ENCODE data around the gene NFATC2IP. TPM values are rescaled to one million over a fixed set of nuclear protein-coding genes. Genes with fewer than 3 reads are reported as not detected.
A peak's percentile ranks its signal among the peaks of the same experiment; 100 is the strongest.

The NFATC2IP gene
- total RNA-seq, 2 experiments from 2014 or later, result 47.4 to 51.0 TPM

- Mint-ChIP-seq H3K4me1 (ENCODE audit: low read depth) (peaks cover 19% of the 10 kb centered on the region), H3K9me3 (no peaks in the 10 kb centered on the region), H3K4me3 (no peak overlapping the region), H3K27me3 (no peaks in the 10 kb centered on the region), H3K27ac (peak overlapping the region; percentile 49), H3K36me3 (ENCODE audit: low read depth) (peaks cover 9% of the 10 kb centered on the region)
- CTCF ChIA-PET, result interaction anchor here (8.3 kb wide), 1 partner anchor 15 kb away, joined by 34 read pairs; no protein-coding TSS in a partner anchor
- H3K36me3 ChIP-seq (ENCODE audit: insufficient read depth, low read length), result no peaks in the 10 kb centered on the region
- peaks cover 17% of the 10 kb centered on the region for H3K4me1 ChIP-seq (ENCODE audit: insufficient read depth, low read length)
- no peaks in the 10 kb centered on the region for H3K27me3 ChIP-seq (ENCODE audit: control insufficient read depth in 1 of 2, insufficient read depth in 2 of 2, low read length in 2 of 2)
- no peak for TF ChIP-seq CTCF (IDR thresholded peaks at IDR 0.05)
- H3K4me3 ChIP-seq (ENCODE audit: low read length), result no peak overlapping the region
- no peak for DNase-seq
- intact Hi-C loops (cut with DNase I, micrococcal nuclease), result no loop called here
- ATAC-seq (ENCODE audit: poor library complexity), result no peak
- no peak overlapping the region for H3K27ac ChIP-seq (ENCODE audit: low read depth in 1 of 2, low read length in 2 of 2)
- H3K9me3 ChIP-seq (ENCODE audit: control insufficient read depth in 1 of 2, insufficient read depth in 1 of 2, low read length in 2 of 2), result no peaks in the 10 kb centered on the region
- POLR2A ChIA-PET, result no interaction called here
Observed at GRCh38 chr16:28930203-28930602, 20.5 kb upstream of the NFATC2IP start.

GRCh38 chr16:28930652-28931051, 20.1 kb upstream of the NFATC2IP start:
- Mint-ChIP-seq H3K27ac (peak overlapping the region; percentile 49), H3K4me3 (no peak overlapping the region), H3K4me1 (ENCODE audit: low read depth) (peaks cover 19% of the 10 kb centered on the region), H3K36me3 (ENCODE audit: low read depth) (peaks cover 5% of the 10 kb centered on the region), H3K27me3 (no peaks in the 10 kb centered on the region), H3K9me3 (no peaks in the 10 kb centered on the region)
- DNase-seq (peak in 2 of 14 experiments; percentile 22 to 38), ATAC-seq (ENCODE audit: poor library complexity) (no peak)
- Histone ChIP-seq H3K36me3 (ENCODE audit: insufficient read depth, low read length) (no peaks in the 10 kb centered on the region), H3K9me3 (ENCODE audit: control insufficient read depth in 1 of 2, insufficient read depth in 1 of 2, low read length in 2 of 2) (no peaks in the 10 kb centered on the region), H3K4me1 (ENCODE audit: insufficient read depth, low read length) (peaks cover 13% of the 10 kb centered on the region), H3K4me3 (ENCODE audit: low read length) (no peak overlapping the region), H3K27ac (ENCODE audit: low read depth in 1 of 2, low read length in 2 of 2) (no peak overlapping the region), H3K27me3 (ENCODE audit: control insufficient read depth in 1 of 2, insufficient read depth in 2 of 2, low read length in 2 of 2) (no peaks in the 10 kb centered on the region)
- CTCF ChIA-PET, result interaction anchor here (8.3 kb wide), 1 partner anchor 14 kb away, joined by 34 read pairs; no protein-coding TSS in a partner anchor
- no peak for TF ChIP-seq CTCF (IDR thresholded peaks at IDR 0.05)
- POLR2A ChIA-PET, result interaction anchor here (0.7 kb wide), 1 partner anchor 56 kb away, joined by 3 read pairs; no protein-coding TSS in a partner anchor
- intact Hi-C loops (cut with DNase I, micrococcal nuclease), result no loop called here

GRCh38 chr16:28931801-28932225, 18.9 kb upstream of the NFATC2IP start, which contains the start of gene CD19:
Gene CD19 (plus strand): TSS chr16:28931971. CDS start chr16:28932001, 30 bp downstream.
- no peaks in the 10 kb centered on the region for H3K36me3 ChIP-seq (ENCODE audit: insufficient read depth, low read length)
- H3K27ac ChIP-seq (ENCODE audit: low read depth in 1 of 2, low read length in 2 of 2), result no peak within 1 kb of the TSS
- H3K9me3 ChIP-seq (ENCODE audit: control insufficient read depth in 1 of 2, insufficient read depth in 1 of 2, low read length in 2 of 2), result peaks cover 0 to 4% of the 10 kb centered on the region in 2 experiments
- H3K4me1 Mint-ChIP-seq (ENCODE audit: low read depth), result peaks cover 21% of the 10 kb centered on the region
- H3K27me3 ChIP-seq (ENCODE audit: control insufficient read depth in 1 of 2, insufficient read depth in 2 of 2, low read length in 2 of 2), result no peaks in the 10 kb centered on the region
- H3K27me3 Mint-ChIP-seq, result no peaks in the 10 kb centered on the region
- ChIA-PET POLR2A (no interaction called here), CTCF (no interaction called here)
- intact Hi-C loops (cut with DNase I, micrococcal nuclease), result no loop called here
- DNase-seq (no peak), ATAC-seq (ENCODE audit: poor library complexity) (no peak)
- H3K4me1 ChIP-seq (ENCODE audit: insufficient read depth, low read length), result peaks cover 19% of the 10 kb centered on the region
- H3K27ac Mint-ChIP-seq, result peak within 1 kb of the TSS; percentile 49
- H3K4me3 ChIP-seq (ENCODE audit: low read length), result no peak within 1 kb of the TSS
- no peaks in the 10 kb centered on the region for H3K9me3 Mint-ChIP-seq
- H3K4me3 Mint-ChIP-seq, result no peak within 1 kb of the TSS
- no peak for TF ChIP-seq CTCF (IDR thresholded peaks at IDR 0.05)
- no peaks in the 10 kb centered on the region for H3K36me3 Mint-ChIP-seq (ENCODE audit: low read depth)

All from CD4-positive, alpha-beta T cell (primary cell).